Neural cell (in vitro differentiated cells): ENCODE measurements around the gene NUDT3. TPM values are rescaled to one million over a fixed set of nuclear protein-coding genes. Genes with fewer than 3 reads are reported as not detected.

Source experiments
- H2AFZ ChIP-seq: fragments of 200-600, 300-800 bp; sonication (generic), shearing (Covaris generic); 2 replicates; pipeline ENCODE4 v1.6.0; 2014; ENCODE audit warnings: low read depth, mild to moderate bottlenecking, antibody characterized with exemption, low read length, moderate library complexity
- H3F3A ChIP-seq: fragments of 200-600 bp; shearing (Covaris generic); 2 replicates; pipeline ENCODE4 v1.6.1; 2016; ENCODE audit warnings: mild to moderate bottlenecking, moderate library complexity, mixed read lengths, antibody characterized with exemption, low read length; ENCODE audit not compliant: insufficient read depth, poor library complexity, severe bottlenecking
- H3K27ac ChIP-seq: fragments of 200-600, 300-800 bp; sonication (generic), shearing (Covaris generic); 2 replicates; pipeline ENCODE4 v1.5.1; 2014; ENCODE audit warnings: mild to moderate bottlenecking, low read length, moderate library complexity
- H3K27me3 ChIP-seq: fragments of 300-800, 200-600 bp; sonication (generic), shearing (Covaris generic); 2 replicates; pipeline ENCODE4 v1.6.0; 2014; ENCODE audit warnings: mild to moderate bottlenecking, low read depth, low read length, moderate library complexity; ENCODE audit not compliant: insufficient read depth
- H3K36me3 ChIP-seq: fragments of 300-800, 200-600 bp; sonication (generic), shearing (Covaris generic); 2 replicates; pipeline ENCODE4 v1.5.1; 2014; ENCODE audit warnings: mild to moderate bottlenecking, antibody characterized with exemption, low read length, moderate library complexity; ENCODE audit not compliant: insufficient read depth
- H3K4me2 ChIP-seq: fragments of 300-800, 200-600 bp; sonication (generic), shearing (Covaris generic); 2 replicates; pipeline ENCODE4 v1.6.0; 2014; ENCODE audit warnings: mild to moderate bottlenecking, low read length
- H3K4me3 ChIP-seq: fragments of 300-800, 200-600 bp; sonication (generic), shearing (Covaris generic); 2 replicates; pipeline ENCODE4 v1.5.1; 2014; ENCODE audit warnings: mild to moderate bottlenecking, low read length, moderate library complexity
- H3K79me2 ChIP-seq: fragments of 200-600 bp; shearing (Covaris generic); replicated peaks from 2 replicates; pipeline ENCODE4 v1.6.0; 2014; ENCODE audit warnings: mild to moderate bottlenecking, low read length, moderate library complexity; ENCODE audit not compliant: insufficient read depth
- H3K9ac ChIP-seq: fragments of 300-800, 200-600 bp; sonication (generic), shearing (Covaris generic); 2 replicates; pipeline ENCODE4 v1.6.1; 2016; ENCODE audit warnings: mild to moderate bottlenecking, low read length, mixed read lengths
- H3K9me2 ChIP-seq: fragments of 200-600 bp; shearing (Covaris generic); 2 replicates; pipeline ENCODE4 v1.6.1; 2016; ENCODE audit warnings: mild to moderate bottlenecking, low read length, mixed read lengths; ENCODE audit not compliant: insufficient read depth
- H3K9me3 ChIP-seq: fragments of 200-600, 300-800 bp; sonication (generic), shearing (Covaris generic); 2 replicates; pipeline ENCODE4 v1.6.1; 2016; ENCODE audit warnings: mild to moderate bottlenecking, mixed run types, low read length, moderate library complexity, mixed read lengths
- H4K20me1 ChIP-seq: fragments of 200-600 bp; shearing (Covaris generic); 2 replicates; pipeline ENCODE4 v1.6.1; 2016; ENCODE audit warnings: mild to moderate bottlenecking, mixed run types; ENCODE audit not compliant: insufficient read depth
- CTCF ChIP-seq: fragments of 450-650 bp; IDR thresholded peaks from 2 replicates; pipeline ENCODE4 v1.5.1; 2014; ENCODE audit warnings: antibody characterized with exemption, mild to moderate bottlenecking, moderate library complexity; ENCODE audit not compliant: poor library complexity, severe bottlenecking
- EP300 ChIP-seq: fragments of 450-650 bp; conservative IDR thresholded peaks from 2 replicates; pipeline ENCODE4 v1.6.1; 2014; ENCODE audit warnings: antibody characterized with exemption, mild to moderate bottlenecking, moderate library complexity; ENCODE audit not compliant: poor library complexity, severe bottlenecking
- EZH2 ChIP-seq: fragments of 200-600, 300-800 bp; shearing (Covaris generic), sonication (generic); IDR thresholded peaks from 2 replicates; pipeline ENCODE4 v1.6.1; 2014; ENCODE audit warnings: antibody characterized with exemption, low read length, borderline replicate concordance, mild to moderate bottlenecking; ENCODE audit not compliant: insufficient read depth, poor library complexity, severe bottlenecking
- MXI1 ChIP-seq: fragments of 450-650 bp; conservative IDR thresholded peaks from 2 replicates; pipeline ENCODE4 v1.6.1; 2014; ENCODE audit warnings: antibody characterized with exemption, mild to moderate bottlenecking; ENCODE audit not compliant: poor library complexity, severe bottlenecking
- POLR2AphosphoS5 ChIP-seq: IDR thresholded peaks from 2 replicates; pipeline ENCODE4 v1.6.1; 2012
- RAD21 ChIP-seq: fragments of 450-650 bp; conservative IDR thresholded peaks from 2 replicates; pipeline ENCODE4 v1.6.1; 2014; ENCODE audit warnings: antibody characterized with exemption, mild to moderate bottlenecking, moderate library complexity
- SMC3 ChIP-seq: fragments of 450-650 bp; conservative IDR thresholded peaks from 2 replicates; pipeline ENCODE4 v1.6.1; 2014; ENCODE audit warnings: antibody characterized with exemption, mild to moderate bottlenecking, moderate library complexity; ENCODE audit not compliant: poor library complexity
- TAF1 ChIP-seq: IDR thresholded peaks from 2 replicates; pipeline ENCODE4 v1.6.1; 2012; ENCODE audit warnings: low read depth
- polyA plus RNA-seq: library from polyadenylated mRNA; depleted of rRNA; stranded (reverse); fragments of >200 nt; gene quantifications from 2 replicates; pipeline ENCODE4 v1.2.3, GENCODE V29; 2014
- TF ChIP-seq, protein P1 (sequence below): IDR thresholded peaks from 2 replicates; pipeline ENCODE4 v1.6.1; 2012; ENCODE audit warnings: borderline replicate concordance

The NUDT3 gene
- polyA plus RNA-seq, 1 donor from 2014 or later, result 80.2 TPM

DNA sequence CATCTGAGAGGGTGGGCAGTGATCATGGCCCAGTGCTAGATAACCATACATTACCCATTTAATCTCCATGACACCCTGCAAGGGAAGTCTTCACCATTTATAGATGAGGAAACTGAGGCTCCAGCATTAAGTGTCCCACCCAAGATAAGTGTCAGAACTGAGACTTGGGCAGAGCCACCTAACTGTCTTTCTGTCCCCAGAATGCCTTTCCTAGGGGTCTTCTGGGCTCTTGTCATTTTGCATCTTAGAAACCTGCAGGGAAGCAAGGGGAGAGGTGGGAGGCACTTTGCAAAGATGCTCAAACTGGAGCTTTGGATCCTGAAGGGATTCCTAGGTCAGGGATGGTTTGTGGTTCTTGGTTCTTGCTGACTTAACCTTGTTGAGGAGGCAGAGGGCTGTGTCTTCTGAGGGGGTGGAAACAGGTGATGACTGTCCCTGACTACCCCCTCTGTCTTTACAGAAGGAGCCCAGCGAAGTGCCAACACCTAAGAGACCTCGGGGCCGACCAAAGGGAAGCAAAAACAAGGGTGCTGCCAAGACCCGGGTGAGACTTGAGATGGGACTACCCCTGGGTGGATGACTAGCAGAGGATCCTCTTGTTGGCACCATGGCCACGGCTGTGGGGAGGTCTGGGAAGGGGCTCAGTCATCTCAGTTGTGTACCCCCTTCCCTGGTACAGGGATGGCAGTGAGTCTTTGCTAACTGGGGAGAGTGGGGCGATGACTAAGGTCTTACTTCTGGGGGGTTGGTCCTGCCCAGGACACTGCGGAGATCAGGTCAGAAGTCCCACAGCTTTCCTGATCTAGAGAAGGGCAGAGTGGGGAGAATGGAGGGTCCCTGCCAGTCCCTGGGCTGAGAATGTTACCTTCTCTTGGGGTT lies 150.0 kb downstream of the NUDT3 start:
- Histone ChIP-seq H3K27me3 (no peaks in the 10 kb centered on the region), H4K20me1 (peaks cover 4% of the 10 kb centered on the region), H3K9ac (no peak overlapping the region), H3K79me2 (peaks cover 24% of the 10 kb centered on the region), H3K4me2 (no peak overlapping the region), H3F3A (no peaks in the 10 kb centered on the region), H3K4me3 (no peak overlapping the region), H3K9me2 (no peaks in the 10 kb centered on the region), H2AFZ (no peak overlapping the region), H3K9me3 (no peaks in the 10 kb centered on the region), H3K27ac (no peak overlapping the region), H3K36me3 (no peaks in the 10 kb centered on the region)
- TF ChIP-seq EP300 (no peak), POLR2AphosphoS5 (no peak), TAF1 (no peak), MXI1 (no peak), EZH2 (no peak), RAD21 (no peak), CTCF (no peak), SMC3 (no peak)
- TF ChIP-seq, protein P1, sequence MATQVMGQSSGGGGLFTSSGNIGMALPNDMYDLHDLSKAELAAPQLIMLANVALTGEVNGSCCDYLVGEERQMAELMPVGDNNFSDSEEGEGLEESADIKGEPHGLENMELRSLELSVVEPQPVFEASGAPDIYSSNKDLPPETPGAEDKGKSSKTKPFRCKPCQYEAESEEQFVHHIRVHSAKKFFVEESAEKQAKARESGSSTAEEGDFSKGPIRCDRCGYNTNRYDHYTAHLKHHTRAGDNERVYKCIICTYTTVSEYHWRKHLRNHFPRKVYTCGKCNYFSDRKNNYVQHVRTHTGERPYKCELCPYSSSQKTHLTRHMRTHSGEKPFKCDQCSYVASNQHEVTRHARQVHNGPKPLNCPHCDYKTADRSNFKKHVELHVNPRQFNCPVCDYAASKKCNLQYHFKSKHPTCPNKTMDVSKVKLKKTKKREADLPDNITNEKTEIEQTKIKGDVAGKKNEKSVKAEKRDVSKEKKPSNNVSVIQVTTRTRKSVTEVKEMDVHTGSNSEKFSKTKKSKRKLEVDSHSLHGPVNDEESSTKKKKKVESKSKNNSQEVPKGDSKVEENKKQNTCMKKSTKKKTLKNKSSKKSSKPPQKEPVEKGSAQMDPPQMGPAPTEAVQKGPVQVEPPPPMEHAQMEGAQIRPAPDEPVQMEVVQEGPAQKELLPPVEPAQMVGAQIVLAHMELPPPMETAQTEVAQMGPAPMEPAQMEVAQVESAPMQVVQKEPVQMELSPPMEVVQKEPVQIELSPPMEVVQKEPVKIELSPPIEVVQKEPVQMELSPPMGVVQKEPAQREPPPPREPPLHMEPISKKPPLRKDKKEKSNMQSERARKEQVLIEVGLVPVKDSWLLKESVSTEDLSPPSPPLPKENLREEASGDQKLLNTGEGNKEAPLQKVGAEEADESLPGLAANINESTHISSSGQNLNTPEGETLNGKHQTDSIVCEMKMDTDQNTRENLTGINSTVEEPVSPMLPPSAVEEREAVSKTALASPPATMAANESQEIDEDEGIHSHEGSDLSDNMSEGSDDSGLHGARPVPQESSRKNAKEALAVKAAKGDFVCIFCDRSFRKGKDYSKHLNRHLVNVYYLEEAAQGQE, result no peak

GRCh38 chr6:34241351-34242215 lies 150.9 kb downstream of the NUDT3 start:
- Histone ChIP-seq H3K36me3 (no peaks in the 10 kb centered on the region), H3K4me2 (no peak overlapping the region), H3F3A (no peaks in the 10 kb centered on the region), H3K9me2 (no peaks in the 10 kb centered on the region), H2AFZ (no peak overlapping the region), H3K79me2 (peaks cover 24% of the 10 kb centered on the region), H3K9ac (no peak overlapping the region), H3K27me3 (no peaks in the 10 kb centered on the region), H3K9me3 (no peaks in the 10 kb centered on the region), H4K20me1 (peaks cover 4% of the 10 kb centered on the region), H3K27ac (no peak overlapping the region), H3K4me3 (no peak overlapping the region)
- TF ChIP-seq MXI1 (no peak), RAD21 (no peak), EP300 (no peak), CTCF (no peak), POLR2AphosphoS5 (no peak), EZH2 (no peak), TAF1 (no peak)
- TF ChIP-seq, protein P1, result no peak
